Stomach (tissue), 4 donors: ENCODE results near the gene CALML6.

Experiments used
- POLR2AphosphoS5 ChIP-seq, 3 donors: sonication (generic); formaldehyde crosslinking; IDR thresholded peaks; one replicate each; pipeline ENCODE4 v1.6.1; 2016; ENCODE audit warnings: antibody characterized with exemption in 3 of 3
- TF ChIP-seq, protein P1 (sequence below), 7 experiments: fragments of 450-650 bp in 4 of 7; fragments of 200-600 bp in 3 of 7; sonication (generic) in 3 of 7; IDR thresholded peaks; one replicate each; pipeline ENCODE4 v1.5.1; 2016 to 2019; ENCODE audit warnings: antibody characterized with exemption in 7 of 7, control low read depth in 2 of 7, mild to moderate bottlenecking in 1 of 7

DNA sequence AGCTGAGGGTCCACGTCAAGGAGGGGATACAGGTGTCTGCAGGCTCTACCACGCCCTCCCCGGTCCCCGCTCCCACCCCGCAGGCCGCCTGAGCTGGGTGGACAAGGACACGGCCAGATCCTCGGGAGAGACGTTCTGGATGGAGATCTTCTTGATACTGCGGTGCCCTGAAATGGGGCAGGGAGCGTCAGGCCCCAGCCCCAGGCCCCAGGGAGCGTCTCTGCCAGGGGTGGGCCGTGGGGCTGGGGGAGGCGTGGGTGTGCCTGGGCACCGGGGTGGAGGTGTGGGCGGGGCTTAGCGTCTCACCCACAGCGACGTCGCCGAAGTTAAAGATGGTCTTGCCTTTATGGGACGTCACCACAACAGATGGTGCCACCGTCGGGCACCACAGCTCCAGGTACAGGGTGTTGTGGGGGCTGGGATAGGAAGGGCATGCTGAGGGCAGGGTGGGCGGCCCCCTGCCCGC lies 11.3 kb downstream of the CALML6 start:
- TF ChIP-seq, protein P1, sequence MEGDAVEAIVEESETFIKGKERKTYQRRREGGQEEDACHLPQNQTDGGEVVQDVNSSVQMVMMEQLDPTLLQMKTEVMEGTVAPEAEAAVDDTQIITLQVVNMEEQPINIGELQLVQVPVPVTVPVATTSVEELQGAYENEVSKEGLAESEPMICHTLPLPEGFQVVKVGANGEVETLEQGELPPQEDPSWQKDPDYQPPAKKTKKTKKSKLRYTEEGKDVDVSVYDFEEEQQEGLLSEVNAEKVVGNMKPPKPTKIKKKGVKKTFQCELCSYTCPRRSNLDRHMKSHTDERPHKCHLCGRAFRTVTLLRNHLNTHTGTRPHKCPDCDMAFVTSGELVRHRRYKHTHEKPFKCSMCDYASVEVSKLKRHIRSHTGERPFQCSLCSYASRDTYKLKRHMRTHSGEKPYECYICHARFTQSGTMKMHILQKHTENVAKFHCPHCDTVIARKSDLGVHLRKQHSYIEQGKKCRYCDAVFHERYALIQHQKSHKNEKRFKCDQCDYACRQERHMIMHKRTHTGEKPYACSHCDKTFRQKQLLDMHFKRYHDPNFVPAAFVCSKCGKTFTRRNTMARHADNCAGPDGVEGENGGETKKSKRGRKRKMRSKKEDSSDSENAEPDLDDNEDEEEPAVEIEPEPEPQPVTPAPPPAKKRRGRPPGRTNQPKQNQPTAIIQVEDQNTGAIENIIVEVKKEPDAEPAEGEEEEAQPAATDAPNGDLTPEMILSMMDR (IDR thresholded peaks at IDR 0.05) = no peak
- TF ChIP-seq POLR2AphosphoS5 (IDR thresholded peaks at IDR 0.05) = no peak
